Dendritic cell treated with granulocyte-macrophage colony-stimulating factor and Interleukin-4, amounts not matched to agents 40 ng/mL and 50 ng/mL, for 4 days (primary cell): ENCODE results near the gene RNF144B.
A peak's percentile ranks its signal among the peaks of the same experiment; 100 is the strongest.

Experiments
- H3K27ac Mint-ChIP-seq: one replicate; pipeline ENCODE4 v1.8.0; 2022; ENCODE audit warnings: mild to moderate bottlenecking, mixed read lengths
- H3K27me3 Mint-ChIP-seq: one replicate; pipeline ENCODE4 v1.8.0; 2022; ENCODE audit warnings: mild to moderate bottlenecking, mixed read lengths
- H3K36me3 Mint-ChIP-seq: one replicate; pipeline ENCODE4 v1.8.0; 2022; ENCODE audit warnings: low read depth, mixed read lengths
- H3K4me1 Mint-ChIP-seq: one replicate; pipeline ENCODE4 v1.8.0; 2022; ENCODE audit warnings: low read depth, mixed read lengths
- H3K4me3 Mint-ChIP-seq: one replicate; pipeline ENCODE4 v1.8.0; 2022; ENCODE audit warnings: mild to moderate bottlenecking, moderate library complexity, mixed read lengths
- H3K9me3 Mint-ChIP-seq: one replicate; pipeline ENCODE4 v1.8.0; 2022; ENCODE audit warnings: mixed read lengths
- intact Hi-C: fragments of 100-400 bp; cut with micrococcal nuclease; formaldehyde crosslinking; loops from one replicate; pipeline ENCODE4 v1.15.0; 2022

Gene RNF144B

DNA sequence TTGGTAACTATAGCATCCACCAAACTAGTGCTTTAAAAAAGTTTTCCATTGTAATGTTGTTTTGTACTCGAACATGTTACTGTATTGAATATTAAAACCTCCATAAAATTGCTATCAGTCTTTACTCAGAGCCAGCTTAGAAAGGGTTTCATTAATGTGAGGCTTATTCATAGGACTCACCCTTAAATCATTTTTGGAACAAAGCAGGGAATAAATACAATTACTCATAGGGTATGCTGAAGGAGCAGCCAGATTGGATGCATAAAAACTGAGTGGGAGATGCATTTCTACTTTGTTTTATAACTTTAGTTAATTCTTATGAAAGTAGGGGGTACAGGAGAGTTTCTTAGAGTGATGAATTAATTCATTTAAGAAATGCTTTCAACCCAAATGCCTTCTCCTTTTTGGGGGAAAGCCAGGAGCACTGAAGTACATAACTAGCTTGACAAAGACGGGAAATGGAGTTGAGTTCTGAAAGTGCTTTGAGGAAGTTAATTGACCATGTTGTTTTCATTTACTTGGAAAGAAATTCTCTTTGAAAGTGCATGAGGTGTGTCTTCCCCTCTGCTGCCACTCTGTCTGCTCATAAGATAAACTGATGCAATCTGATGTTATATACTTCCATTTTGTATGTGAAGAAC lies 90.3 kb downstream of the RNF144B start:
- Mint-ChIP-seq H3K27me3 (no peaks in the 10 kb centered on the region), H3K36me3 (peaks cover 4% of the 10 kb centered on the region), H3K4me1 (peaks cover 65% of the 10 kb centered on the region), H3K9me3 (peaks cover 13% of the 10 kb centered on the region), H3K4me3 (no peak overlapping the region), H3K27ac (peak overlapping the region; percentile 78)
- intact Hi-C loops: no loop called here

DNA sequence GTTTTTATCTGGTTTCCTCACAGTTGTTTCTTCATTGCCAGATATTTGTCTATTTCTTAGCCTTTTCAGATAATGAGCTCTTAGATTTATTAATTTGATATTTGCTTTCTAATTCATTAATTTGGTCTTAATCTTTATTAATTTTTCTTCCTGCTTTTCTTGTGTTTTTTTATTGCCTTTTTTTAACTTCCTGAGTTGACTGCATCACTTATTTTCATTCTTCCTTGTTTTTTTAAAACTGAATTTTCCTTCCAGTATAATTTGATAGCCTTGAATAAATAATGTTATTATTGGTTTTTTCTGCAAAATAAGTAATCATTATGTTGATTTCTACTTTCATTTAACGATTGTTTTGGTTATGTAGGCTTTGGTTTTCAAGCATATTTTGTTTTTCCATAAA lies 91.5 kb downstream of the RNF144B start:
- Mint-ChIP-seq H3K27ac (peak overlapping the region; percentile 78), H3K27me3 (no peaks in the 10 kb centered on the region), H3K4me1 (peaks cover 64% of the 10 kb centered on the region), H3K9me3 (peaks cover 13% of the 10 kb centered on the region), H3K36me3 (no peaks in the 10 kb centered on the region), H3K4me3 (no peak overlapping the region)
- intact Hi-C loops: no loop called here

DNA sequence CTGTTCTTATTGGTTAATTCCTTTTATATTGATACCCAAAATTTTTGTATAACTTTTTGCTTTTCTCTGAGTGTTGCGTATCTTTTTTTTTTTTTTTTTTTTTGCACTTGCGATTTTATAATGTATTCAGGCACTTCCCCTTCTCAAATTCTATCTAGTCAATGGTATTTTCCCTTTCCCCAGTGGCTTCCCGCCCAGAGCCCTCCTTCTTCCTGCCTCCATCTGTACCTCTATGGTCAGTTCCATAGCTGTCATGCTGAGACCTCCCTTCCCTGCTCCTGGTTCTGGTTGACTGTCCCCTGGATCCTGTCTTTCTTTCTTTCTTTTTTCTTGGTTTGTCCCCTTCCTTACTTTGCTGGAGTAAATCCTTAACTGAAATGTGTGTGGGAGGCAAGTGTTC lies 94.7 kb downstream of the RNF144B start:
- peaks cover 13% of the 10 kb centered on the region for H3K9me3 Mint-ChIP-seq
- peaks cover 53% of the 10 kb centered on the region for H3K4me1 Mint-ChIP-seq
- intact Hi-C loops: no loop called here
- no peak overlapping the region for H3K4me3 Mint-ChIP-seq
- no peaks in the 10 kb centered on the region for H3K27me3 Mint-ChIP-seq
- H3K27ac Mint-ChIP-seq: peak overlapping the region; percentile 58
- no peaks in the 10 kb centered on the region for H3K36me3 Mint-ChIP-seq

DNA sequence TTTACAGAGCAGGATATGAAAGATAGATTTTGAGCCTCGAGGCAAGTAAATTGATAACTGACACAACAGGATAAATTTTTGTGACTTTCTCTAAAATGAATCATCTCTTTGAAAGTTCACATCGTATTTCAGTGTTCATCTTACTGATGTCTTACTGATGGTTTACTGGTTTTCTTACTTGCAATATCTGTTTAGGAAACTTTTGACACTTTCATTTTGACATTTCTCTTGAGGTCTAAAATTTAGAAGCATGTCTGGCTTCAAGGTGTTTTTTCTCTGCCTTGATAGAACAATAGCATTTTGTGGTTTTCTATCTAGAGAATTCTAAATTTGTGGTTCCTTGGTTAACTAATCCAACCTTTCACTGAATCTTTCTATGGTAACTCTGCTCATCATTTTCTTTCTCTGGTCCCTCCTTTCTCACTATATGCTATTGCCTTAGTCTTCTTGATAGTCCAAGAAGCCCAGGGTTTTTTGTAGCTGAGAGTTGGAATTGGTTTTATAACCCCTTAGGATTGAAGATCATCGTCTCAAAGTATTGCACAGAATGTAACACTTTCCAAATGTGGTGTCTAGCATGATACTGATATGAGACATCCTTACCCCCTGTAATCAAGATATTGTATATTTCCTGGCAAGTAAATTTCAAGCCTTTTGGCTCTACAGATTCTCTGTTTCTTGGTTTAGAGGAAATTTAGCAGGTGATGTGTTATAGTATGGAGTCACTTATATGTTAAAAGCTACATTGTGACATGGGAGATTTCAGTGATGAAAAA lies 98.7 kb downstream of the RNF144B start:
- Mint-ChIP-seq H3K4me1 (peaks cover 28% of the 10 kb centered on the region), H3K27me3 (no peaks in the 10 kb centered on the region), H3K4me3 (no peak overlapping the region), H3K9me3 (no peaks in the 10 kb centered on the region), H3K27ac (no peak overlapping the region), H3K36me3 (no peaks in the 10 kb centered on the region)
- intact Hi-C loops: no loop called here

DNA sequence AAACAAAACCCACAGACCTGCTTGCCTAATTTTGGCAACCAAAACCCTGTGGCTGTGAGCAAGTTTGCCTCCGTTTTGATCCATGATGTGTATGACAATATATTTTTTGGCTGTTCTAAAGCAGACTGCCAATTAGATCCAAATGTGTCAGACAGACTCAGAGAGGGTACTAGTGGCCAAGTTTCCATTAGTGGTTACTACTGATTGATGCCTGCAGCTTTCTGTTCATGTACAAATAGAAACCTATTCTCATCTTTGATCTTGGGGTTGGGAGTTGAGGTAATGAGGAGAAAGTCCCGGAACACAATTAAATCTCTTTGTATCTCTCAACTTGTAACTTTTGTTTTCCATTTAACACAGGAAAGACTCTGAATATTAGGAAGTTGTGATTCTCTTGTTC lies 100.9 kb downstream of the RNF144B start:
- no peak overlapping the region for H3K27ac Mint-ChIP-seq
- H3K4me1 Mint-ChIP-seq: peaks cover 13% of the 10 kb centered on the region
- no peaks in the 10 kb centered on the region for H3K27me3 Mint-ChIP-seq
- intact Hi-C loops: no loop called here
- no peaks in the 10 kb centered on the region for H3K36me3 Mint-ChIP-seq
- no peaks in the 10 kb centered on the region for H3K9me3 Mint-ChIP-seq
- H3K4me3 Mint-ChIP-seq: no peak overlapping the region

DNA sequence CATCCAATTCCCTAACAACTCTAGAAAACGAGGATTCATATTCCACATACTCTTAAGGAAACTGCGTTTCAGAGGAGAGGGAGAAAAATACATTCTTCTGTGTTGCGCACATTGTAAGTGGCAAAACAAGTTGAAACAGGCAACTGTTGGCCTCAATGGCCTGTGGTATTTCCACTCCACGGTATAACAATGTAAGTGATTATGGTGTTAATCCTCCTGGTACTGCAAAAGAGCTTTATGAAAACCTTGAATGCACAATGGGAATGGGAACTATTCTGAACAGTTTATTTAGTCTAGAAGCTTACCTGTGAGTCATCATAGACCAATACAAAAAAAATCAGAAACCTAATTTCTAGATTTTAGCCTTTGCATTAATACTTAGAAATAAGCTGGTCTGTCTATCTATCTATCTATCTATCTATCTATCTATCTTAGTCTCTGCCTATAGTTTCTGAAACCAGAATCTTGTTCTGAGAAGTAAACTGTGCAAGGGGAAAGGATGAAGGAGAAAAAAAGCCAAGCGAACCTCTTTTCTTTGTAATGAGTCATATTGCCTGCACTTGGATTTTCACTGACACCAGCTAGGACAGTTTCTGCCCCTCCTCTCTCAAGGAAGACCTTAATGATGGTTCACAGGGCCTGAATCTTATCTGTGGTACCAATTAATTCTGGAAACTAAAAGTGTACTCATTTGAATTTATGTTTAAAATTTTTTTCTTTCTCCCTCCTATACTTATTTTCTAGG lies 101.5 kb downstream of the RNF144B start:
- Mint-ChIP-seq H3K4me3 (no peak overlapping the region), H3K27me3 (no peaks in the 10 kb centered on the region), H3K9me3 (no peaks in the 10 kb centered on the region), H3K27ac (no peak overlapping the region), H3K4me1 (peaks cover 8% of the 10 kb centered on the region), H3K36me3 (no peaks in the 10 kb centered on the region)
- intact Hi-C loops: no loop called here

DNA sequence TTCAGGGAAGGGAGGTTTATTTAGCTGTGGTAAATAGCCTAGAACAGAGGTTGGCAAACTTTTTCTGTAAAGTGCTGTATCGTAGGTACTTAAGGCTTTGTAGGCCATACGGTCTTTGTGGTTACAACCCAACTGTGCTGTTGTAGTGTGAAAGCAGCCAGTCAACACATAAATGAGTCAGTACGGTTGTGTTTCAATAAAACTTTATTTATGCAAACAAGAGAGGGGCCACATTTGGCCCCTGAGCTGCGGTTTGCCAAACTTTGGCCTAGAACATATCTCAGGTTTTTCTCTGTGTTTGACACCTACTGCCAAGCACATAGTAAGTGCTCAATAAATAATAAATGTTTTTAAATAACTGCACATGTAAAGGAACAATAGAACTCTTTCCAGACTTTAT lies 102.2 kb downstream of the RNF144B start:
- H3K27me3 Mint-ChIP-seq: no peaks in the 10 kb centered on the region
- intact Hi-C loops: no loop called here
- no peak overlapping the region for H3K27ac Mint-ChIP-seq
- no peaks in the 10 kb centered on the region for H3K9me3 Mint-ChIP-seq
- H3K36me3 Mint-ChIP-seq: no peaks in the 10 kb centered on the region
- no peak overlapping the region for H3K4me3 Mint-ChIP-seq
- H3K4me1 Mint-ChIP-seq: peaks cover 11% of the 10 kb centered on the region

DNA sequence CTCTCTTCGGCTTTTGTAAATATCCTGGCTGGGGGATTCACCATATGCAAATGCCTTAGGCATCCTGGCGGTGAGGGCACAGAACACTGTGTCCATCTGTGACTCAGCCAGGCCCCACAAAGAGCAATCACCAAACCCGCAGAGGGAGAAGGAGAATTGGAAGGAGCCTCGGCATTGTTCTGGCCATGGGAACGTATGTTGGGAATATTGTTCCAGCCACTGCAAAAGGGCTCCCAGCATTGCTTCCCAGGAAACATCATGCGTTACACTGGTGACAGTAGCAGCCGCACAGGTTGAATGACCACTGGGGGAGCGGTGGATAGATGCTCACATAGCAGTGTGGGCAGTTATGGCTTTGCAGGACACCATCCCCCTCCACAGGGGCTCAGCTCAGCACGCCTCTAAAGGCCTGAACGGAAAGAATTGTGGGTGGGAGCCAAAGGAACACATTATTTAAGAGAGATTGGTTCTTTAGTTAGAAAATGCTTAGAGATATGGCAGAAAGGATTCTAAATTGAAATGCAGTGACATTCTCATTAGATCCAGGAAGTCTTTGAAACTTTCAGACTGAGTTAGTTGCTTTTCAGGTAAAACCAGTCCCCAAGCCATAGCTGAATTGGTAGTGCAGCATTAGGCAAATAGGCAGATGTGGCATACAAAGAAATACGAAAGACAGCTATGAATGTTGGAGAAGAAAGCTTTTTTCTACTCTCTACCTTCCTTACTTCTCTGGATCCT lies 104.3 kb downstream of the RNF144B start:
- no peak overlapping the region for H3K27ac Mint-ChIP-seq
- H3K9me3 Mint-ChIP-seq: no peaks in the 10 kb centered on the region
- H3K4me1 Mint-ChIP-seq: peaks cover 24% of the 10 kb centered on the region
- intact Hi-C loops: no loop called here
- H3K27me3 Mint-ChIP-seq: no peaks in the 10 kb centered on the region
- H3K36me3 Mint-ChIP-seq: no peaks in the 10 kb centered on the region
- H3K4me3 Mint-ChIP-seq: no peak overlapping the region

DNA sequence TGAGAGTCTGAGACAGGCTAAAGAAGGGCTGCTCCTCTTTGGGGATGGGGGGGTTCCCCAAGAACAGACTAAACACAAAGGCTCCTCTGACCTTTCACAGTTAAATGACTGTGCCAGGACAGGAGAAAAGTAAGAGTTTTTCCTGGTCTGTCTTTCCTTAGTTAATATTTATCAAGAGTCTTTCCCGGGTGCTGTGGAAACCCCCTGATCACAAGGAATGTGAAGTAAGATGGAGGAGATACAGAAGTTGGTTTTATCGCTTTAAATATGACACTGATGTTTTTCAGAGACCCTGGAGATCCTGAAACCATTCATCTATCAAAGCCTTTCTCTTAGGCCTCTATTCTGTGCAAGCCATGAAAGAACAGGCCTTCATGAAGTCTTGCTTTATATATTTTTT lies 105.8 kb downstream of the RNF144B start:
- intact Hi-C loops: no loop called here
- no peaks in the 10 kb centered on the region for H3K36me3 Mint-ChIP-seq
- H3K27me3 Mint-ChIP-seq: no peaks in the 10 kb centered on the region
- H3K4me3 Mint-ChIP-seq: no peak overlapping the region
- H3K27ac Mint-ChIP-seq: peak overlapping the region; percentile 20
- H3K4me1 Mint-ChIP-seq: peaks cover 29% of the 10 kb centered on the region
- no peaks in the 10 kb centered on the region for H3K9me3 Mint-ChIP-seq

DNA sequence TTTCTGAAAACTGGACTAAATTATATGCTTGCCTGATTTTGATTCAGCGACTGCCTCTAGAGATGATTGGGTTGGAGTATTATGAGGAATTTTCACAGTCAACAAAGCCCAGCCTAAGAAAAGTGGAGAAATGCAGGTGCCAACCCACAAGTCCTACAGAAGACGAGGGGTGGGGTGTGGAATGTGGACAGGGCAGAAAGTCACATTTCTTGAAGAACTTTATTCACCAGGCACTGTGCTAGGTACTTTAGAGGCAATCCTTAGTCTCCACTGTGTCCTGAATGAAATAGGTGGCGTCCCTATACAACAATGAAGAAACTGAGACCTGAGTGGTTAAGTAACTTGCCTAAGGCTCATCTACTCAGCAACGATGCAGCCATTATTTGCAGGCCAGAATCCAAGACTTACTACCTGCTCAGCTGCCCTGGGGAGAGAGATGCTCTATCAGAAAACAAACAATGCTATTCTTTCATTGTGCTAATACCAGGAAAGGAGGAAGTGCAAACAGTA lies 106.3 kb downstream of the RNF144B start:
- H3K27me3 Mint-ChIP-seq: no peaks in the 10 kb centered on the region
- intact Hi-C loops: no loop called here

DNA sequence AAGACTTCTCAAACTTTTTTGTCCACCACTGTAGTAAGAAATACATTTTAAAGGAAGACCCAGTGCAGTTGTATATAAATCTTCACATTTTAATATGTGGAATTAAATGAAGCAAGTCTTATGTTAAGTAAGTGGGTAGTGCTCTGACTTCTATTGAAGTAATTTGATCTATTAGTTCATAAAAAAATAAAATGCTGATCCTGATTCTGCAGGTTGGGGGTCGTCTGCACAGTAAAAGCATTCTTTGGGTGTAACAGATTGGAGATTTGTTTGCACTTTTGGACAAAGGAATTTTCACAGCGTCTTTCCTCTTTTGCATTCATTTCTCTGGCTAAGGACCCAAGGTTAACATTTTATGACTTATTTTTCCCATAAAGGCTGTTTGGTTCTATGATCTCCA lies 106.8 kb downstream of the RNF144B start:
- no peak overlapping the region for H3K4me3 Mint-ChIP-seq
- H3K27ac Mint-ChIP-seq: no peak overlapping the region
- intact Hi-C loops: no loop called here
- peaks cover 29% of the 10 kb centered on the region for H3K4me1 Mint-ChIP-seq
- no peaks in the 10 kb centered on the region for H3K9me3 Mint-ChIP-seq
- no peaks in the 10 kb centered on the region for H3K27me3 Mint-ChIP-seq
- H3K36me3 Mint-ChIP-seq: no peaks in the 10 kb centered on the region

More for the DNA sequence above, 106.3 kb downstream of the RNF144B start:
- H3K9me3 Mint-ChIP-seq: no peaks in the 10 kb centered on the region
- peaks cover 29% of the 10 kb centered on the region for H3K4me1 Mint-ChIP-seq
- no peaks in the 10 kb centered on the region for H3K36me3 Mint-ChIP-seq
- no peak overlapping the region for H3K27ac Mint-ChIP-seq
- no peak overlapping the region for H3K4me3 Mint-ChIP-seq

DNA sequence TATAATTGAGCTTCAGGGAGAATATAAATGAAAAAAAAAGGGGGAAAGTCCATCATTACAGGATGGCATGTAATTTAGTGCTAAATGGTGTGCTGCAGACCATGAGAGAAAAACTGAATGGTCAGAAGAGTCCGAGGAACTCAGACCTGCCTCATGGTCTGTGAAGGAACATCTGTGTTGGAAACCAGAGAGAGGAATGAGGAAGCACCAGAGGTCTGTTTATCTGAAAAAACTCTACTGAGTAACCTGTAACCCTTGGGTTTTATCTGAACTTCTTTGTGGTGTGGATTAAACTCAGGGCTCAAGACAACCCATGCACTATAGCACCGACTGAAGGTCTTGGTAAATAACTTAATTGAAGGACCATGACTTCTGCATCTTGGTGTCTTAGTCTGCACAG lies 108.1 kb downstream of the RNF144B start:
- Mint-ChIP-seq H3K36me3 (no peaks in the 10 kb centered on the region), H3K4me3 (no peak overlapping the region), H3K9me3 (no peaks in the 10 kb centered on the region), H3K27ac (no peak overlapping the region), H3K4me1 (peaks cover 38% of the 10 kb centered on the region), H3K27me3 (no peaks in the 10 kb centered on the region)
- intact Hi-C loops: loop anchor here (5.0 kb wide), 1 partner anchor 48 kb away; no protein-coding TSS in a partner anchor

DNA sequence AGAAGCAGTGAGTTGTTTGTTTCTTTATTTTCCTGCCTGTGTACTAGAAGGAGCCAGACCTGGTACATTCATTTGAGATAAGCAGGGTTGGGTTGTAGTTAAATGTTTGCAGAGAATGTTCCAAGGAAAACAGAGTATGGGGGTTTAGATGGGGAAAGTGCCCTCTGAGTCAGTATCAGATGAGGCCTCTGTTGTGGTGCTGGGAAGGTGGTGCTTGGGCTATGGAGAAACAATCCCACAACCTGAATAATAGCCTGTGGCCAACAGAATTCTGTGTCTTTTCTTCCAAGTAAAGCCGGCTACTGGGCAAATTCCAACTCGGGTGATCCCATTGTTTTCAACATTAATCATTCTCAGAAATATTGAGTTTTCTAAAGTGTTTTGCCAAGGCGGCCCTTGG lies 109.3 kb downstream of the RNF144B start:
- H3K4me3 Mint-ChIP-seq: no peak overlapping the region
- intact Hi-C loops: loop anchor here (5.0 kb wide), 1 partner anchor 49 kb away; no protein-coding TSS in a partner anchor
- no peaks in the 10 kb centered on the region for H3K27me3 Mint-ChIP-seq
- peaks cover 48% of the 10 kb centered on the region for H3K4me1 Mint-ChIP-seq
- H3K9me3 Mint-ChIP-seq: no peaks in the 10 kb centered on the region
- H3K27ac Mint-ChIP-seq: peak overlapping the region; percentile 7
- no peaks in the 10 kb centered on the region for H3K36me3 Mint-ChIP-seq
